ENCODE measurements around the gene RABGAP1L.

Gene RABGAP1L

GRCh38 chr1:174746024-174746808, 586.9 kb downstream of the RABGAP1L start (continued):
- no peak for TF ChIP-seq ZBTB7A (tag by site-specific recombination; IDR thresholded peaks at IDR 0.05; ENCODE audit: low read depth)

- Histone ChIP-seq H3K4me3 (ENCODE audit: low read depth, low read length) (no peak overlapping the region), H3K27ac (ENCODE audit: extremely low read depth, low read depth, low read length) (no peak overlapping the region), H3K4me1 (ENCODE audit: control insufficient read depth, insufficient read depth, low read length) (no peaks in the 10 kb centered on the region), H3K9me3 (ENCODE audit: control insufficient read depth, insufficient read depth, low read depth, low read length) (no peaks in the 10 kb centered on the region), H3K36me3 (ENCODE audit: control insufficient read depth in 2 of 2, insufficient read depth in 1 of 2, low read length in 2 of 2) (no peaks in the 10 kb centered on the region)
- TF ChIP-seq ZNF449 (tag by site-specific recombination; IDR thresholded peaks at IDR 0.05) = no peak
- no peak for TF ChIP-seq ELK4 (IDR thresholded peaks at IDR 0.05; ENCODE audit: borderline replicate concordance, low read depth, low read length)
- TF ChIP-seq ZNF248 (tag by site-specific recombination; IDR thresholded peaks at IDR 0.05) = no peak
- no peak for TF ChIP-seq TRIM28 (IDR thresholded peaks at IDR 0.05; ENCODE audit: borderline replicate concordance, low read length)
- TF ChIP-seq ZNF501 (tag by site-specific recombination; IDR thresholded peaks at IDR 0.05) = no peak
- TF ChIP-seq ZNF548 (tag by site-specific recombination; IDR thresholded peaks at IDR 0.05) = no peak
- no peak for TF ChIP-seq ZSCAN5A (tag by site-specific recombination; IDR thresholded peaks at IDR 0.05)
- TF ChIP-seq ZNF513 (tag by site-specific recombination; IDR thresholded peaks at IDR 0.05) = no peak
- TF ChIP-seq BCL11B (tag by site-specific recombination; IDR thresholded peaks at IDR 0.05; ENCODE audit: low read depth) = no peak
- no peak for TF ChIP-seq ZNF140 (tag by site-specific recombination; IDR thresholded peaks at IDR 0.05)
- no peak for TF ChIP-seq ZBTB21 (tag by site-specific recombination; IDR thresholded peaks at IDR 0.05)
- no peak for TF ChIP-seq ZNF335 (tag by site-specific recombination; conservative IDR thresholded peaks at IDR 0.05)
- no peak for TF ChIP-seq ZSCAN4 (tag by site-specific recombination; IDR thresholded peaks at IDR 0.05)
- no peak for TF ChIP-seq SETDB1 (IDR thresholded peaks at IDR 0.05; ENCODE audit: insufficient read length, low read length)
- ChIA-PET POLR2A (no interaction called here), CTCF (interaction anchor here (0.6 to 7.0 kb wide), 6 partner anchors 9 to 1212 kb away, joined by 3 to 76 read pairs (median 4); no protein-coding TSS in a partner anchor)
These were observed 588.3 kb downstream of the RABGAP1L start for GRCh38 chr1:174747613-174748012.

GRCh38 chr1:174748586-174748985, 589.3 kb downstream of the RABGAP1L start:
- H3K9me3 ChIP-seq (ENCODE audit: control insufficient read depth, insufficient read depth, low read depth, low read length) = no peaks in the 10 kb centered on the region
- TF ChIP-seq ZNF214 (tag by site-specific recombination; IDR thresholded peaks at IDR 0.05; ENCODE audit: borderline replicate concordance) (no peak), ZNF184 (tag by site-specific recombination; IDR thresholded peaks at IDR 0.05) (no peak), SP3 (tag by site-specific recombination; IDR thresholded peaks at IDR 0.05) (no peak), ZNF248 (tag by site-specific recombination; IDR thresholded peaks at IDR 0.05) (no peak), ZNF548 (tag by site-specific recombination; IDR thresholded peaks at IDR 0.05) (no peak), ZNF777 (tag by site-specific recombination; IDR thresholded peaks at IDR 0.05; ENCODE audit: borderline replicate concordance) (no peak)
- CTCF ChIA-PET = interaction anchor here (1.8 to 7.0 kb wide), 2 partner anchors 10 to 486 kb away, joined by 5 to 76 read pairs; no protein-coding TSS in a partner anchor
- H3K4me3 ChIP-seq (ENCODE audit: low read depth, low read length) = no peak overlapping the region
- H3K36me3 ChIP-seq (ENCODE audit: control insufficient read depth in 2 of 2, insufficient read depth in 1 of 2, low read length in 2 of 2) = no peaks in the 10 kb centered on the region
- no peaks in the 10 kb centered on the region for H3K4me1 ChIP-seq (ENCODE audit: control insufficient read depth, insufficient read depth, low read length)
- no peak overlapping the region for H3K27ac ChIP-seq (ENCODE audit: extremely low read depth, low read depth, low read length)
- POLR2A ChIA-PET = no interaction called here

Data from HEK293 (cell line).